Naive thymus-derived CD4-positive, alpha-beta T cell (primary cell): Measurements from ENCODE around the gene MYBBP1A. TPM values are rescaled to one million over a fixed set of nuclear protein-coding genes. Genes with fewer than 3 reads are reported as not detected.

Experiments
- ATAC-seq: fragments of 150-1000 bp; cut with Tn5 transposase; 2 replicates; pipeline ENCODE4 v1.10.0; 2021; ENCODE audit warnings: mild to moderate bottlenecking, moderate library complexity
- CTCF ChIA-PET: fragments of 350-600 bp; sonication (Branson Sonifier 250); formaldehyde crosslinking; loops from one replicate; lab custom pipeline; 2021; ENCODE audit warnings: antibody characterized with exemption; lab: Charles Lee
- POLR2A ChIA-PET: fragments of 350-600 bp; sonication (Branson Sonifier 250); formaldehyde crosslinking; loops from one replicate; lab custom pipeline; 2021; ENCODE audit warnings: antibody characterized with exemption, inconsistent platforms; lab: Charles Lee
- DNase-seq, 9 donors: peaks; one replicate each; pipeline versions ENCODE4 v3.0.0 to v3.0.0-alpha.2; 2020 to 2022; ENCODE audit warnings: mixed read lengths in 1 of 9
- H3K27ac ChIP-seq: one replicate; pipeline ENCODE4 v1.7.0; 2013; ENCODE audit warnings: mild to moderate bottlenecking, low read depth, low read length, moderate library complexity
- H3K27me3 ChIP-seq, 2 donors: one replicate each; pipeline ENCODE4 v1.7.0; 2013; ENCODE audit warnings: low read length in 2 of 2, mild to moderate bottlenecking in 2 of 2, moderate library complexity in 2 of 2; ENCODE audit not compliant: control insufficient read depth in 2 of 2, insufficient read depth in 2 of 2
- H3K36me3 ChIP-seq, 3 experiments: 1 replicate in 2 of 3; 2 replicates in 1 of 3; pipeline ENCODE4 v1.7.0; 2013; ENCODE audit warnings: low read length in 3 of 3, mild to moderate bottlenecking in 3 of 3, moderate library complexity in 1 of 3; ENCODE audit not compliant: insufficient read depth in 3 of 3, control insufficient read depth in 2 of 3
- H3K4me1 ChIP-seq, 2 donors: one replicate each; pipeline ENCODE4 v1.7.0; 2013; ENCODE audit warnings: low read length in 2 of 2, mild to moderate bottlenecking in 2 of 2, moderate library complexity in 1 of 2; ENCODE audit not compliant: control insufficient read depth in 2 of 2, insufficient read depth in 2 of 2
- H3K4me3 ChIP-seq: 2 replicates; pipeline ENCODE4 v1.7.0; 2013; ENCODE audit warnings: mild to moderate bottlenecking, low read length
- H3K9me3 ChIP-seq, 3 experiments: 1 replicate in 2 of 3; 2 replicates in 1 of 3; pipeline ENCODE4 v1.7.0; 2013; ENCODE audit warnings: low read length in 3 of 3; ENCODE audit not compliant: control insufficient read depth in 2 of 3
- H3K27ac Mint-ChIP-seq, 9 donors: one replicate each; pipeline ENCODE4 v1.8.0; 2020 to 2022; ENCODE audit warnings: mixed read lengths in 9 of 9, mild to moderate bottlenecking in 8 of 9, moderate library complexity in 5 of 9, inconsistent platforms in 2 of 9
- H3K27me3 Mint-ChIP-seq, 5 donors: one replicate each; pipeline ENCODE4 v1.8.0; 2021 to 2022; ENCODE audit warnings: mixed read lengths in 5 of 5, mild to moderate bottlenecking in 1 of 5
- H3K36me3 Mint-ChIP-seq, 5 donors: one replicate each; pipeline ENCODE4 v1.8.0; 2020 to 2022; ENCODE audit warnings: mixed read lengths in 5 of 5, mild to moderate bottlenecking in 3 of 5, inconsistent platforms in 1 of 5
- H3K4me1 Mint-ChIP-seq, 7 donors: one replicate each; pipeline ENCODE4 v1.8.0; 2020 to 2022; ENCODE audit warnings: mixed read lengths in 7 of 7, mild to moderate bottlenecking in 3 of 7, inconsistent platforms in 1 of 7
- H3K4me3 Mint-ChIP-seq, 10 donors: one replicate each; pipeline ENCODE4 v1.8.0; 2020 to 2022; ENCODE audit warnings: mild to moderate bottlenecking in 10 of 10, mixed read lengths in 10 of 10, moderate library complexity in 6 of 10, inconsistent platforms in 2 of 10
- H3K9me3 Mint-ChIP-seq, 11 donors: one replicate each; pipeline ENCODE4 v1.8.0; 2020 to 2022; ENCODE audit warnings: mixed read lengths in 11 of 11, mild to moderate bottlenecking in 4 of 11, inconsistent platforms in 1 of 11, moderate library complexity in 1 of 11
- intact Hi-C, 2 donors: fragments of 100-400 bp; cut with micrococcal nuclease; formaldehyde crosslinking; loops; one replicate each; pipeline ENCODE4 v1.15.1; 2023
- polyA plus RNA-seq, 2 donors: library from polyadenylated mRNA; unstranded; fragments of 300-500 nt; fragmentation: Illumina TruSeq; gene quantifications; one replicate each; pipeline ENCODE4 v1.2.3, GENCODE V29; 2021
- total RNA-seq, 6 experiments: library from RNA in 5 of 6; stranded (reverse) in 5 of 6; gene quantifications; 1 replicate in 5 of 6; 2 replicates in 1 of 6; pipeline ENCODE4 v1.2.3 and lab custom pipeline; 2021 to 2026

The MYBBP1A gene
- total and polyA plus RNA-seq, 7 experiments from 2014 or later = 21.0 to 81.8 (median 74.3) TPM

DNA sequence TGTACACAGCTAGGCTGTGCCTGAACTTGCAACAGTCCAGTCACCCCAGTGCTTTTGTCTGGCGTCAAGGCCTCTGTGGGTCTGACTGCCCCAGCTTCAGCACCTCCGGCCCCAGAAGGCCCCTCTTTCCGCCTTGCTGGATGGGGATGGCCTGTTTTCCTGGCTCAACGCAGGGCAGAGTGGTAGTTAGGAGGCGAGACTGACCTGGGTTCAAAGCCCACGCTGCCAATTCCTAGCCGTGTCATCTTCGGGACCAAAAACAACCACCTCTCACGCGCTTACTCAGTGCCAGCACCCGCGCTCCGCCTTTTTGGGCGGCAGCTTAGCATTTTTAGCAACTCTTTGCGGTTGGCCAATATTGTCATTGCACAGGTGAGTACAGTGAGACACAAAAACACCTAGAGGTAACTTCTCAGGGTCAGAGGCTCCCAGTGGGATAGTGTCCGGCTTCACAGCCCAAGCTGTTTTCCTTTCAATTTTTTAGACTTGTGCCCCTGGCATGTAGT, 4.6 kb downstream of the MYBBP1A start:
- Histone ChIP-seq H3K9me3 (no peaks in the 10 kb centered on the region), H3K36me3 (peaks cover 10 to 83% (median 31%) of the 10 kb centered on the region in 3 experiments), H3K4me3 (no peak overlapping the region), H3K4me1 (peaks cover 14% of the 10 kb centered on the region in 2 donors), H3K27me3 (no peaks in the 10 kb centered on the region), H3K27ac (no peak overlapping the region)
- POLR2A ChIA-PET = interaction anchor here (1.9 kb wide), 1 partner anchor 12 kb away, joined by 8 read pairs; no protein-coding TSS in a partner anchor
- ATAC-seq = no peak
- H3K4me1 Mint-ChIP-seq = peaks cover 9 to 26% (median 18%) of the 10 kb centered on the region in 7 donors
- H3K27me3 Mint-ChIP-seq = no peaks in the 10 kb centered on the region
- no peaks in the 10 kb centered on the region for H3K9me3 Mint-ChIP-seq
- H3K27ac Mint-ChIP-seq = no peak overlapping the region
- peaks cover 0 to 24% (median 7%) of the 10 kb centered on the region in 5 donors for H3K36me3 Mint-ChIP-seq
- CTCF ChIA-PET = interaction anchor here (1.3 kb wide), 1 partner anchor 15 kb away, joined by 3 read pairs; no protein-coding TSS in a partner anchor
- H3K4me3 Mint-ChIP-seq = peak overlapping the region in 1 of 10 donors; percentile 38
- intact Hi-C loops = loop anchor here in 1 of 2 donors (10.0 kb wide), 1 partner anchor 524 kb away; the partner anchor contains the start of gene ZFP3
- no peak for DNase-seq

DNA sequence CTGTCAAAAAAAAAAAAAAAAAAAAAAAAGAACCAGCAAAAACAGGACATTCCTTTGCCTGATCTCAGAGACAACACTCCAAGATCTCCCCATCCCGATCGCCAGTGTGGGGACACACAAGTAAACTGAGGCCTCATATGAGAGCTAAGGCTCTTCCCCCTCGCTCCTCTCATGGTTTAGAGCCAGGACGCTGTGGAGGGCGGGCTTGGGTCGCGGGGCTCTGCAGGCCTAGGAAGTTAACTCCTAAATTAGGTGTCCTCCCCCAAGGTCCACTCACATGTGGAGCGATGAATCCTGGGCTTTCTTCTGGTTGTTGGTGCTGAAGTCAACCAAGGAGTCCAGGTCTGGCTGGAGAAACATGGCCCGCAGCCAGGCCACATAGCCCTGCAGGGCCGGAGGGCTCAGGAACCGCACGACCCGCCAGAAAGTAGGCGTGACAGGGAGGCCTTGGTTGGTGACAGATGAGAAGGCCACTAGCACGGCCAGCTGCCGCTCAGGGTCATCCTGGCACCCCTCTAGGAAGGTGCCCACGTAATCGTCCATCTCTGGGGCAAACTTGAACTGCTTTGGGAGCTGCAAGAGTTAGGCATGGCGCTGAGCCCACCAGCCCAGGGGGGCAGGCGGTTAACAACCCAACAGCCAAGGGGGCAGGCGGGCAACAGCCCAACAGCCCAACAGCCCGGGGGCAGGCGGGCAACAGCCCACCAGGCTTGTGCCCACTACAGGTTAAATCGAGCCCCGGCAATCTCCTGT, 5.2 kb downstream of the MYBBP1A start:
- ChIA-PET POLR2A (interaction anchor here (1.2 kb wide), 1 partner anchor 14 kb away, joined by 4 read pairs; no protein-coding TSS in a partner anchor), CTCF (interaction anchor here (1.3 kb wide), 1 partner anchor 15 kb away, joined by 3 read pairs; no protein-coding TSS in a partner anchor)
- Histone ChIP-seq H3K4me1 (peaks cover 14% of the 10 kb centered on the region in 2 donors), H3K27me3 (no peaks in the 10 kb centered on the region), H3K36me3 (peaks cover 10 to 88% (median 31%) of the 10 kb centered on the region in 3 experiments), H3K9me3 (no peaks in the 10 kb centered on the region), H3K27ac (no peak overlapping the region), H3K4me3 (no peak overlapping the region)
- no peaks in the 10 kb centered on the region for H3K27me3 Mint-ChIP-seq
- H3K4me3 Mint-ChIP-seq = no peak overlapping the region
- peaks cover 5 to 20% (median 15%) of the 10 kb centered on the region in 7 donors for H3K4me1 Mint-ChIP-seq
- intact Hi-C loops = loop anchor here in 1 of 2 donors (10.0 kb wide), 1 partner anchor 525 kb away; the partner anchor contains the start of gene ZFP3
- DNase-seq = no peak
- ATAC-seq = no peak
- peaks cover 0 to 24% (median 7%) of the 10 kb centered on the region in 5 donors for H3K36me3 Mint-ChIP-seq
- H3K27ac Mint-ChIP-seq = no peak overlapping the region
- no peaks in the 10 kb centered on the region for H3K9me3 Mint-ChIP-seq

DNA sequence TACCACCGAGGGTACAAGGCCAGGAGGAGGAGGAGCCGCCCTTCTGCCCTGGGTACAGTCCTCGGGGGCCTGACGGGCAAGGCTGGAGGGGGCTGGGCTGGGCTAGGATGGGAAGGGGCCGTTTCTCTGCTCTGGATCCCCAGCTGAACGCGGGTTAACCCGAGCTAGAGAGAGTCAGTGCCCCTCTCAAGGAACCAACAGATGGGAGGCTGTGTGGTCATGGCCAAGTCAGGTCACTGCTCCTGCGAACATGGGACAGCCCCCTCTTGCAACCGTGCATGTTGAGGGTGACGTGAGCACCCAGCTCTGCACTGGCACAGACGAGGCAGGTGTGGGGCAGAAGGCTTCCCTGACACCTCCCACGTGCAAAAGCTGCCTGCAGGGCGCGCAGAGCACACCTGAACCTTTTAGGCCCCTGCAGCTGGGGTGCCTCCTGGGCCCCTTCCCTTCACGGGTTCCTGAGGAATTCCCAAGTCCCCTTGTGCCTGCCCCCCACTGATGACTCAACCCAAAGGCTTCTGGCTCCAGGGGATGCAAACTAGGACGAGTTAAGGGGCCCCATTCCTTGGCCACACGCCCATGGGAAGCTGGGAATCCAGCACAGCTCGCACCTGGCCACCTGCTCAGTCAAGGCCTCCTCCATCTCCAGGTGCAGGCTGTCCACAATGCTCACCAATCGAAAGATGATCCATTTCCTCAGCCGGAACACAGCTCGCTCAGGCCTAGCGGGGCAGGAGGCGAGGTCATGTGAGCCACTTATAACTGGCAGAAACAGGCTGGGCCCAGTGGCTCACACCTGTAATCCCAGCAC, 6.3 kb downstream of the MYBBP1A start:
- no peak for ATAC-seq
- CTCF ChIA-PET = no interaction called here
- peak overlapping the region in 1 of 9 donors; percentile 70 for H3K27ac Mint-ChIP-seq

DNA sequence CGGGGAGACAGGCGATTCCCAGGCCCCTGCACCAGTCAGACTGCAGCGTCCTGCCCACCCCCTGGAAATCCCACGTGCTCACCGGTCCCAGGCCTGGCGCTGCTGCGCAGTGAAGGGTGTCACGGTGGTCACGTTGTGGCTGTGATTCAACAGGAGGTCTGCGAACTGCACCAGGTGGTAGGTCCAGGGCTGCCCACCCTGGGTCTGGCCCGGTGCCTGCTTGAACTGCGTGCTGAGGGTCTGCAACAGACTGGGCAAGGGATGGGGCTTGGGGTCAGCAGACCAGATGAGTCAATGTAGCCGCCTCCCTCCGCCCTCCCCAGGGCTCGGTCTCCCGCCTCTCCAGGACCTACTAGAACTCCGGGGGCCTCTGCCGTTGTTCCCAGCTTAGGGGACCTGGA, 7.1 kb downstream of the MYBBP1A start:
- peaks cover 0 to 28% (median 7%) of the 10 kb centered on the region in 5 donors for H3K36me3 Mint-ChIP-seq
- no peak for ATAC-seq
- Histone ChIP-seq H3K27me3 (no peaks in the 10 kb centered on the region), H3K36me3 (peaks cover 10 to 98% (median 31%) of the 10 kb centered on the region in 3 experiments), H3K4me3 (no peak overlapping the region), H3K9me3 (no peaks in the 10 kb centered on the region), H3K27ac (no peak overlapping the region), H3K4me1 (no peaks in the 10 kb centered on the region)
- intact Hi-C loops = no loop called here
- H3K4me1 Mint-ChIP-seq = peaks cover 0 to 4% (median 0%) of the 10 kb centered on the region in 7 donors
- no peak for DNase-seq
- ChIA-PET CTCF (no interaction called here), POLR2A (no interaction called here)
- no peaks in the 10 kb centered on the region for H3K27me3 Mint-ChIP-seq
- no peaks in the 10 kb centered on the region for H3K9me3 Mint-ChIP-seq
- no peak overlapping the region for H3K27ac Mint-ChIP-seq
- no peak overlapping the region for H3K4me3 Mint-ChIP-seq

More for the DNA sequence above, 6.3 kb downstream of the MYBBP1A start:
- no peak overlapping the region for H3K4me3 ChIP-seq
- H3K9me3 Mint-ChIP-seq = no peaks in the 10 kb centered on the region
- H3K9me3 ChIP-seq = no peaks in the 10 kb centered on the region
- peaks cover 10 to 94% (median 31%) of the 10 kb centered on the region in 3 experiments for H3K36me3 ChIP-seq
- no peaks in the 10 kb centered on the region for H3K27me3 ChIP-seq
- H3K27me3 Mint-ChIP-seq = no peaks in the 10 kb centered on the region
- H3K4me3 Mint-ChIP-seq = no peak overlapping the region
- POLR2A ChIA-PET = interaction anchor here (1.2 kb wide), 1 partner anchor 13 kb away, joined by 4 read pairs; no protein-coding TSS in a partner anchor
- H3K4me1 Mint-ChIP-seq = peaks cover 0 to 10% (median 6%) of the 10 kb centered on the region in 7 donors
- intact Hi-C loops = no loop called here
- H3K36me3 Mint-ChIP-seq = peaks cover 0 to 26% (median 7%) of the 10 kb centered on the region in 5 donors
- no peak for DNase-seq
- H3K4me1 ChIP-seq = peaks cover 5 to 6% of the 10 kb centered on the region in 2 donors
- no peak overlapping the region for H3K27ac ChIP-seq

DNA sequence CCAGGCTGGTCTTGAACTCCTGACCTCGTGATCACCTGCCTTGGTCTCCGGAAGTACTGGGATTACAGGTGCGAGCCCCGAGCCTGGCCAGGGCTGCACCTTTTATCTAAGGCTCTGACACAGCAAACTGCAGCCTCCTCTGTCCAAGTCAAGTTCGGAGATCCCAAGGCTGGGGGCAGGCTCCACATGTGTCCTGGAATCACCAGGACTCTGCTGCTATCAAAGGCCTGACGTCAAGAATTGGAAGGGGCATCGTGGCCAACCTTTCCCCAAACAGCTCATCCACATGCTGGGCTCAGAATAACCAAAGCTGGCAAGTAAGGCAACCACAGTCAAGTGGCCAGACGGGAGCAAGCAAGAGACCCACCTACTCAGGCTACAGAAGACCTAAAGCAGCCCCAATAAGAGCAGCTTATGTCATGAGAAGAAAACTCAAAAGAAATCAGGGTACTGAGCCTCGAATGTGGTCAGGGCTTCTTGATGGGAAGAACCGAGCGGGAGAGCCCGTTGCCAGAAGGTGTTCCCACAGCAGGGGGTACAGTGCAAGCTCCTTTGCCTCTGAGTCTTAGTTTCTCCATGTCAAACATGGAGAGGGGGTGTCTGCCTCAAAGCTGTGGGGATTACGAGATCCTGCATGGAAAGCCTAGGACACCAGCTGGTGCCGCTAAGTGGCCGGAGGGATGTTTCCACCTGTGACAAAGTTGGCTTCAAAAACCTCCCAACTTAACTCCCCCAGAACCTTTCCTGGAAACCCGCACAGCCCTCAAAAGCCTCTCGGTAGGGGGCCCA, 7.9 kb downstream of the MYBBP1A start:
- H3K4me3 Mint-ChIP-seq = no peak overlapping the region
- intact Hi-C loops = no loop called here
- no peaks in the 10 kb centered on the region for H3K9me3 Mint-ChIP-seq
- H3K27ac Mint-ChIP-seq = no peak overlapping the region
- no peak overlapping the region for H3K4me3 ChIP-seq
- no peaks in the 10 kb centered on the region for H3K27me3 Mint-ChIP-seq
- H3K36me3 ChIP-seq = peaks cover 10 to 98% (median 33%) of the 10 kb centered on the region in 3 experiments
- no peak overlapping the region for H3K27ac ChIP-seq
- H3K4me1 ChIP-seq = no peaks in the 10 kb centered on the region
- no peak for DNase-seq
- ChIA-PET POLR2A (interaction anchor here (1.0 kb wide), 1 partner anchor 10 kb away, joined by 3 read pairs; no protein-coding TSS in a partner anchor), CTCF (interaction anchor here (0.6 kb wide), 1 partner anchor 116 kb away, joined by 4 read pairs; no protein-coding TSS in a partner anchor)
- H3K9me3 ChIP-seq = no peaks in the 10 kb centered on the region
- peaks cover 0 to 26% (median 7%) of the 10 kb centered on the region in 5 donors for H3K36me3 Mint-ChIP-seq
- no peaks in the 10 kb centered on the region for H3K27me3 ChIP-seq
- ATAC-seq = no peak
- peaks cover 0 to 4% (median 0%) of the 10 kb centered on the region in 7 donors for H3K4me1 Mint-ChIP-seq
